ENCODE results near the gene GPR171. TPM values are rescaled to one million over a fixed set of nuclear protein-coding genes. Genes with fewer than 3 reads are reported as not detected.
"Not testable (repeated sequence)": the region's sequence is repeated elsewhere in the genome, so short reads cannot be mapped to it uniquely, and the experiment has no call there.

Gene GPR171
- total RNA-seq = not detected in 2 replicates
- polyA plus RNA-seq = 0.51 TPM in 1 of 2 replicates, not detected in the other

GRCh38 chr3:151203051-151203420, at the start of gene GPR171:
GPR171 (minus strand) TSS chr3:151203216; CDS start chr3:151199386, 3,830 bp downstream.
- Histone ChIP-seq H3K4me3 (no peak within 1 kb of the TSS), H4K20me1 (ENCODE audit: insufficient read depth, poor library complexity, severe bottlenecking) (no peaks in the 10 kb centered on the region), H3K36me3 (replicated peaks; ENCODE audit: insufficient read depth, low read depth) (no peaks in the 10 kb centered on the region), H3K4me2 (no peak within 1 kb of the TSS), H3K27me3 (no peaks in the 10 kb centered on the region), H3K27ac (no peak within 1 kb of the TSS), H2AFZ (no peak within 1 kb of the TSS), H3K9me2 (replicated peaks; ENCODE audit: insufficient read depth) (no peaks in the 10 kb centered on the region), H3K9me3 (ENCODE audit: low read depth) (no peaks in the 10 kb centered on the region), H3K4me1 (ENCODE audit: insufficient read depth) (no peaks in the 10 kb centered on the region), H3K79me2 (no peaks in the 10 kb centered on the region)
- TF ChIP-seq CTCF (IDR thresholded peaks at IDR 0.05; ENCODE audit: poor library complexity) = no peak
- no peak for TF ChIP-seq EZH2 (IDR thresholded peaks at IDR 0.05; ENCODE audit: borderline replicate concordance)
- TF ChIP-seq EZH2phosphoT487 (IDR thresholded peaks at IDR 0.05; ENCODE audit: low read depth, severe bottlenecking, unreplicated experiment) = no peak
- WGBS (ENCODE audit: low lambda C conversion rate, missing lambda C conversion rate) = 89% methylated on average over 3 of the region's 3 CpGs
- no peak for DNase-seq (ENCODE audit: low spot score)

- Histone ChIP-seq H3K27me3 (no peaks in the 10 kb centered on the region), H3K36me3 (replicated peaks; ENCODE audit: insufficient read depth, low read depth) (no peaks in the 10 kb centered on the region), H3K9me2 (replicated peaks; ENCODE audit: insufficient read depth) (no peaks in the 10 kb centered on the region), H3K9me3 (ENCODE audit: low read depth) (no peaks in the 10 kb centered on the region), H2AFZ (no peak overlapping the region), H3K4me1 (ENCODE audit: insufficient read depth) (no peaks in the 10 kb centered on the region), H4K20me1 (ENCODE audit: insufficient read depth, poor library complexity, severe bottlenecking) (no peaks in the 10 kb centered on the region), H3K27ac (no peak overlapping the region), H3K4me2 (no peak overlapping the region), H3K79me2 (no peaks in the 10 kb centered on the region), H3K4me3 (no peak overlapping the region)
- DNase-seq (ENCODE audit: low spot score) = no peak
- WGBS (ENCODE audit: low lambda C conversion rate, missing lambda C conversion rate) = 67% methylated on average over 3 of the region's 3 CpGs
- TF ChIP-seq CTCF (IDR thresholded peaks at IDR 0.05; ENCODE audit: poor library complexity) = no peak
- TF ChIP-seq EZH2 (IDR thresholded peaks at IDR 0.05; ENCODE audit: borderline replicate concordance) = no peak
- no peak for TF ChIP-seq EZH2phosphoT487 (IDR thresholded peaks at IDR 0.05; ENCODE audit: low read depth, severe bottlenecking, unreplicated experiment)
These were observed 45.8 kb upstream of the GPR171 start for GRCh38 chr3:151248772-151249337.

GRCh38 chr3:151242006-151242405, 39.0 kb upstream of the GPR171 start:
- H3K9me2 ChIP-seq (replicated peaks; ENCODE audit: insufficient read depth); H3K36me3 ChIP-seq (replicated peaks; ENCODE audit: insufficient read depth, low read depth); H3K27ac ChIP-seq; H3K79me2 ChIP-seq; H3K4me2 ChIP-seq; H4K20me1 ChIP-seq (ENCODE audit: insufficient read depth, poor library complexity, severe bottlenecking); H3K4me3 ChIP-seq; H3K9me3 ChIP-seq (ENCODE audit: low read depth); H3K4me1 ChIP-seq (ENCODE audit: insufficient read depth); DNase-seq (ENCODE audit: low spot score); H3K27me3 ChIP-seq; H2AFZ ChIP-seq: not testable (repeated sequence)
- WGBS (ENCODE audit: low lambda C conversion rate, missing lambda C conversion rate) = 91% methylated on average over 17 of the region's 18 CpGs

- no peaks in the 10 kb centered on the region for H4K20me1 ChIP-seq (ENCODE audit: insufficient read depth, poor library complexity, severe bottlenecking)
- no peak for DNase-seq (ENCODE audit: low spot score)
- H3K9me3 ChIP-seq (ENCODE audit: low read depth) = no peaks in the 10 kb centered on the region
- no peak overlapping the region for H3K27ac ChIP-seq
- no peaks in the 10 kb centered on the region for H3K4me1 ChIP-seq (ENCODE audit: insufficient read depth)
- 95% methylated on average over 7 of the region's 7 CpGs for WGBS (ENCODE audit: low lambda C conversion rate, missing lambda C conversion rate)
- H3K27me3 ChIP-seq = no peaks in the 10 kb centered on the region
- H3K9me2 ChIP-seq (replicated peaks; ENCODE audit: insufficient read depth) = no peaks in the 10 kb centered on the region
- H3K36me3 ChIP-seq (replicated peaks; ENCODE audit: insufficient read depth, low read depth) = no peaks in the 10 kb centered on the region
- H3K4me3 ChIP-seq = no peak overlapping the region
- H3K79me2 ChIP-seq = no peaks in the 10 kb centered on the region
- no peak overlapping the region for H2AFZ ChIP-seq
- no peak overlapping the region for H3K4me2 ChIP-seq
- TF ChIP-seq EZH2 (IDR thresholded peaks at IDR 0.05; ENCODE audit: borderline replicate concordance) = no peak
- TF ChIP-seq CTCF (IDR thresholded peaks at IDR 0.05; ENCODE audit: poor library complexity) = no peak
- no peak for TF ChIP-seq EZH2phosphoT487 (IDR thresholded peaks at IDR 0.05; ENCODE audit: low read depth, severe bottlenecking, unreplicated experiment)
These were observed 33.7 kb upstream of the GPR171 start for GRCh38 chr3:151236736-151237135.
